H9 (cell line): ENCODE results near the gene SPDYE6. TPM values are rescaled to one million over a fixed set of nuclear protein-coding genes. Genes with fewer than 3 reads are reported as not detected.

Experiments used
- DNase-seq: peaks from one replicate; pipeline ENCODE4 v3.0.0-alpha.2; 2017
- H2AFZ ChIP-seq: one replicate; pipeline ENCODE4 v1.6.1; 2013; ENCODE audit warnings: mild to moderate bottlenecking, low read length, control low read depth, moderate library complexity
- H2AK5ac ChIP-seq: 2 replicates; pipeline ENCODE4 v1.6.1; 2013; ENCODE audit warnings: low read length, control low read depth, mixed read lengths; ENCODE audit not compliant: insufficient read length
- H2BK120ac ChIP-seq: one replicate; pipeline ENCODE4 v1.6.1; 2013; ENCODE audit warnings: low read depth, mild to moderate bottlenecking, low read length, control low read depth, inconsistent platforms; ENCODE audit not compliant: poor library complexity, severe bottlenecking
- H2BK12ac ChIP-seq: 2 replicates; pipeline ENCODE4 v1.6.1; 2013; ENCODE audit warnings: low read length, control low read depth, mixed read lengths, low read depth; ENCODE audit not compliant: insufficient read length
- H2BK15ac ChIP-seq: 2 replicates; pipeline ENCODE4 v1.6.1; 2013; ENCODE audit warnings: low read depth, low read length, control low read depth
- H2BK20ac ChIP-seq: one replicate; pipeline ENCODE4 v1.6.1; 2013; ENCODE audit warnings: low read depth, mild to moderate bottlenecking, low read length, control low read depth, inconsistent platforms; ENCODE audit not compliant: poor library complexity, severe bottlenecking
- H2BK5ac ChIP-seq: 2 replicates; pipeline ENCODE4 v1.6.1; 2013; ENCODE audit warnings: low read length, control low read depth, mixed read lengths; ENCODE audit not compliant: insufficient read length
- H3K14ac ChIP-seq: 2 replicates; pipeline ENCODE4 v1.6.1; 2013; ENCODE audit warnings: low read length, control low read depth; ENCODE audit not compliant: insufficient read depth
- H3K18ac ChIP-seq: 2 replicates; pipeline ENCODE4 v1.6.1; 2013; ENCODE audit warnings: low read depth, mild to moderate bottlenecking, mixed read lengths, low read length, control low read depth; ENCODE audit not compliant: insufficient read length
- H3K23ac ChIP-seq: 2 replicates; pipeline ENCODE4 v1.6.1; 2013; ENCODE audit warnings: low read length, control low read depth, mixed read lengths, low read depth; ENCODE audit not compliant: insufficient read length
- H3K23me2 ChIP-seq: 2 replicates; pipeline ENCODE4 v1.6.1; 2013; ENCODE audit warnings: low read depth, mild to moderate bottlenecking, mixed read lengths, low read length, control low read depth; ENCODE audit not compliant: insufficient read length, poor library complexity, severe bottlenecking
- H3K27ac ChIP-seq: 2 replicates; pipeline ENCODE4 v1.5.1; 2013; ENCODE audit warnings: low read length, control low read depth, mixed read lengths, low read depth; ENCODE audit not compliant: insufficient read length
- H3K27me3 ChIP-seq: 2 replicates; pipeline ENCODE4 v1.6.1; 2013; ENCODE audit warnings: low read length, control low read depth, inconsistent platforms; ENCODE audit not compliant: insufficient read depth
- H3K4ac ChIP-seq: 2 replicates; pipeline ENCODE4 v1.6.1; 2013; ENCODE audit warnings: low read depth, mild to moderate bottlenecking, control low read depth, inconsistent platforms, low read length, moderate library complexity
- H3K4me1 ChIP-seq: 2 replicates; pipeline ENCODE4 v1.6.1; 2013; ENCODE audit warnings: low read length, control low read depth, inconsistent platforms; ENCODE audit not compliant: insufficient read depth
- H3K4me2 ChIP-seq: 2 replicates; pipeline ENCODE4 v1.6.1; 2013; ENCODE audit warnings: low read length, control low read depth, mixed read lengths; ENCODE audit not compliant: insufficient read length, insufficient read depth
- H3K56ac ChIP-seq: 2 replicates; pipeline ENCODE4 v1.6.1; 2013; ENCODE audit warnings: low read depth, mild to moderate bottlenecking, mixed read lengths, low read length, control low read depth; ENCODE audit not compliant: insufficient read length
- H3K79me1 ChIP-seq: 2 replicates; pipeline ENCODE4 v1.6.1; 2013; ENCODE audit warnings: low read depth, mild to moderate bottlenecking, moderate library complexity, low read length, control low read depth, inconsistent platforms; ENCODE audit not compliant: insufficient read depth, poor library complexity, severe bottlenecking
- H3K79me2 ChIP-seq: 2 replicates; pipeline ENCODE4 v1.6.1; 2013; ENCODE audit warnings: low read length, control low read depth, inconsistent platforms; ENCODE audit not compliant: insufficient read depth
- H3K9ac ChIP-seq: 2 replicates; pipeline ENCODE4 v1.6.1; 2013; ENCODE audit warnings: low read length, control low read depth, mixed read lengths; ENCODE audit not compliant: insufficient read length; ENCODE audit errors: extremely low read depth
- H3K9me3 ChIP-seq: one replicate; pipeline ENCODE4 v1.6.1; 2013; ENCODE audit warnings: low read depth, low read length, inconsistent platforms; ENCODE audit not compliant: control insufficient read depth
- H3T11ph ChIP-seq: one replicate; pipeline ENCODE4 v1.6.1; 2013; ENCODE audit warnings: mild to moderate bottlenecking, low read length, control low read depth, inconsistent platforms
- H4K20me1 ChIP-seq: one replicate; pipeline ENCODE4 v1.6.1; 2013; ENCODE audit not compliant: control insufficient read depth, insufficient read length, insufficient read depth
- H4K5ac ChIP-seq: 2 replicates; pipeline ENCODE4 v1.6.1; 2013; ENCODE audit warnings: low read depth, mild to moderate bottlenecking, mixed read lengths, low read length, control low read depth; ENCODE audit not compliant: insufficient read length
- H4K8ac ChIP-seq: replicated peaks from 2 replicates; pipeline ENCODE4 v1.6.1; 2013; ENCODE audit warnings: low read length, control low read depth, mixed read lengths, low read depth; ENCODE audit not compliant: insufficient read length
- H4K91ac ChIP-seq: 2 replicates; pipeline ENCODE4 v1.6.1; 2013; ENCODE audit warnings: low read depth, mild to moderate bottlenecking, moderate library complexity, mixed read lengths, low read length, control low read depth; ENCODE audit not compliant: insufficient read length
- H3K27ac Mint-ChIP-seq, 3 experiments: 2 replicates in 2 of 3; 3 replicates in 1 of 3; pipeline ENCODE4 v1.8.0; 2020 to 2021; ENCODE audit warnings: mixed read lengths in 3 of 3, mild to moderate bottlenecking in 1 of 3, moderate library complexity in 1 of 3
- H3K27me3 Mint-ChIP-seq: 2 replicates; pipeline ENCODE4 v1.8.0; 2021; ENCODE audit warnings: low read depth, mild to moderate bottlenecking, moderate library complexity, mixed read lengths
- H3K36me3 Mint-ChIP-seq, 3 experiments: 2 replicates in 2 of 3; 3 replicates in 1 of 3; pipeline ENCODE4 v1.8.0; 2020 to 2021; ENCODE audit warnings: low read depth in 3 of 3, mixed read lengths in 3 of 3; ENCODE audit not compliant: insufficient read depth in 1 of 3
- H3K4me1 Mint-ChIP-seq, 2 experiments: 2 replicates each; pipeline ENCODE4 v1.8.0; 2020; ENCODE audit warnings: mixed read lengths in 2 of 2
- H3K4me3 Mint-ChIP-seq, 2 experiments: 2 replicates in 1 of 2; 3 replicates in 1 of 2; pipeline ENCODE4 v1.8.0; 2020 to 2021; ENCODE audit warnings: mild to moderate bottlenecking in 2 of 2, mixed read lengths in 2 of 2, moderate library complexity in 1 of 2
- H3K9me3 Mint-ChIP-seq, 2 experiments: 2 replicates in 1 of 2; 3 replicates in 1 of 2; pipeline ENCODE4 v1.8.0; 2020; ENCODE audit warnings: mild to moderate bottlenecking in 2 of 2, mixed read lengths in 2 of 2, moderate library complexity in 1 of 2
- WGBS: extraction: QIAGEN DNeasy Blood & Tissue Kit; methylation state at CpG from one replicate; pipeline ENCODE4 v1.1.7; 2013; ENCODE audit warnings: missing lambda C conversion rate, low lambda C conversion rate, mixed read lengths; ENCODE audit not compliant: insufficient read length; ENCODE audit errors: extremely low coverage; 5-methylcytosine and 5-hydroxymethylcytosine counted together
- total RNA-seq: library from RNA; stranded (reverse); gene quantifications from 2 replicates; pipeline ENCODE4 v1.2.1, GENCODE V29; 2021
- TF ChIP-seq, protein P1 (sequence below): fragments of 200-600 bp; sonication (generic); conservative IDR thresholded peaks from 3 replicates; pipeline ENCODE4 v1.8.0; 2021; ENCODE audit warnings: antibody characterized with exemption, mild to moderate bottlenecking

Gene SPDYE6
- total RNA-seq, 1 experiment from 2014 or later, result not detected

DNA sequence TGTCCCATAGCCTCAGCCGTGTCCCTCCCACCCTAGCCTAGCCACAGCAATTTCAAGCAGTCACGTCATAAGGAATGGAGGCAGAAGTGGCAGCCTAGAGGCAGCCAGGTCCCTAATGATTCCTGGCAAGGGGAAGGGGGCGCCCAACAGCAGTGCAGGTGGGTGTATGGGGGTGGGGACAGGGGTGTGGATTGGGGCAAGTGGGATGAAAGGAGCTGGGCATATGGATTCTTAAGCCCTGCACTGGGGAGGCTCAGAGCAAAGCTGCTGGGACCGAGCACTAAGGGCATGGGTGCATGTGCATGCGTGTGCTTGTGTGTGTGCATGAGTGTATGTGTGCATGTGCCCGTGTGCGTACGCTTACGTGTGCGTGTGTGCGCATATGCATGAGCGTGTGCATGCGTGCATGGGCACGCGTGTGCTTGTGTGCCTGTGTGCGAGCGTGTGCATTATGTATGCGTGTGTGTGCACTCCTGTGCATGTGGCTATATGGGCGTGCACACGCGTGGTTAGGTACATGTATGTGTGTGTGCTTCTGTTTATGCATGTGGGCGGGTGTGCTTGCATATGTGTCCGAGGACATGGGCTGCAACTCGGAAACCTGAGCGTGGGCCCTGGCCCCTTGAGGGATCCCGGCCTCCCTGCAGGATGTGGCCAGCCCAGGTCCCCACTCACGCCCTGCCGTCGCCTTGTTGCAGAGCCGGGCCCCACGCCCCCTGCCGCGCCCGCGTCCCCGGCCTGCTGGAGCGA lies 35.5 kb downstream of the SPDYE6 start:
- no peak overlapping the region for H3K27ac ChIP-seq

More for the DNA sequence above, 35.5 kb downstream of the SPDYE6 start:
- no peaks in the 10 kb centered on the region for H3K9me3 ChIP-seq
- H3K27me3 ChIP-seq, result no peaks in the 10 kb centered on the region
- no peak overlapping the region for H3K9ac ChIP-seq
- no peak overlapping the region for H3K18ac ChIP-seq
- no peak overlapping the region for H4K8ac ChIP-seq
- H3K23me2 ChIP-seq, result no peaks in the 10 kb centered on the region
- H4K5ac ChIP-seq, result no peak overlapping the region
- no peak for DNase-seq
- H3K56ac ChIP-seq, result no peak overlapping the region
- peak overlapping the region in 1 of 3 experiments; percentile 29; a peak in 1 of 7 replicates for H3K27ac Mint-ChIP-seq
- peaks cover 17% of the 10 kb centered on the region for H3K27me3 Mint-ChIP-seq
- H2AK5ac ChIP-seq, result no peak overlapping the region
- no peak overlapping the region for H2BK20ac ChIP-seq
- H4K91ac ChIP-seq, result no peak overlapping the region
- TF ChIP-seq, protein P1, sequence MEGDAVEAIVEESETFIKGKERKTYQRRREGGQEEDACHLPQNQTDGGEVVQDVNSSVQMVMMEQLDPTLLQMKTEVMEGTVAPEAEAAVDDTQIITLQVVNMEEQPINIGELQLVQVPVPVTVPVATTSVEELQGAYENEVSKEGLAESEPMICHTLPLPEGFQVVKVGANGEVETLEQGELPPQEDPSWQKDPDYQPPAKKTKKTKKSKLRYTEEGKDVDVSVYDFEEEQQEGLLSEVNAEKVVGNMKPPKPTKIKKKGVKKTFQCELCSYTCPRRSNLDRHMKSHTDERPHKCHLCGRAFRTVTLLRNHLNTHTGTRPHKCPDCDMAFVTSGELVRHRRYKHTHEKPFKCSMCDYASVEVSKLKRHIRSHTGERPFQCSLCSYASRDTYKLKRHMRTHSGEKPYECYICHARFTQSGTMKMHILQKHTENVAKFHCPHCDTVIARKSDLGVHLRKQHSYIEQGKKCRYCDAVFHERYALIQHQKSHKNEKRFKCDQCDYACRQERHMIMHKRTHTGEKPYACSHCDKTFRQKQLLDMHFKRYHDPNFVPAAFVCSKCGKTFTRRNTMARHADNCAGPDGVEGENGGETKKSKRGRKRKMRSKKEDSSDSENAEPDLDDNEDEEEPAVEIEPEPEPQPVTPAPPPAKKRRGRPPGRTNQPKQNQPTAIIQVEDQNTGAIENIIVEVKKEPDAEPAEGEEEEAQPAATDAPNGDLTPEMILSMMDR, result no peak
- H3K79me2 ChIP-seq, result no peaks in the 10 kb centered on the region
- no CpG with 5 or more reads among the region's 37 CpGs for WGBS
- peak overlapping the region; percentile 1 for H3K4me2 ChIP-seq
- H3K4ac ChIP-seq, result no peak overlapping the region
- no peaks in the 10 kb centered on the region for H4K20me1 ChIP-seq
- H2AFZ ChIP-seq, result no peak overlapping the region
- H3K23ac ChIP-seq, result no peak overlapping the region
- H3K36me3 Mint-ChIP-seq, result peaks cover 0 to 6% (median 6%) of the 10 kb centered on the region in 3 experiments; a peak in 3 of 7 replicates
- peaks cover 13 to 23% of the 10 kb centered on the region in 2 experiments for H3K4me1 Mint-ChIP-seq
- no peak overlapping the region for H2BK15ac ChIP-seq
- no peak overlapping the region for H2BK12ac ChIP-seq
- peak overlapping the region in 1 of 2 experiments; percentile 26; a peak in 3 of 5 replicates for H3K4me3 Mint-ChIP-seq
- no peak overlapping the region for H2BK5ac ChIP-seq
- H2BK120ac ChIP-seq, result no peak overlapping the region
- H3K79me1 ChIP-seq, result no peaks in the 10 kb centered on the region
- no peak overlapping the region for H3T11ph ChIP-seq
- no peak overlapping the region for H3K14ac ChIP-seq
- H3K9me3 Mint-ChIP-seq, result no peaks in the 10 kb centered on the region
- H3K4me1 ChIP-seq, result no peaks in the 10 kb centered on the region; the same call in 1 of the 2 replicates
